ENCODE data around the gene OAS2. TPM values are rescaled to one million over a fixed set of nuclear protein-coding genes. Genes with fewer than 3 reads are reported as not detected.

The OAS2 gene
- total RNA-seq, 1 experiment from 2014 or later: 5.8 TPM

DNA sequence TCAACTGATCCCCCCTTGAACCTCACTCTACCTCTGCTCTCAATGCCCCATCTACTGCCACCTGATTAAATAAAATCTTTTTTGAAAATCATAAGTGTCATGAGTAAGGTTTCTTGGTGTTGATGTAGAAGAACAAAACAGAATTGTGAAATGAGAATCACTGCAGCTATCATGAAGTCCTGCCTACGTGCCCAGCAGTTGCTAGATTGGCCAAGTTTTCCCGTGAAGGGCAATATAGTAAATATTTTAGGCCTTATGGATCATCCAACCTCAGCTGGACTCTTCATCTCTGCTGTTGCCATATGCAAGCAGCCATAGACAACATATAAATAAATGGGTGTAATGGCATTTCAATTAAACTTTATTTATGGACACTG, 45.2 kb upstream of the OAS2 start:
- no TSS peak for BruUV-seq (replicated peaks)
- ChIA-PET POLR2A (ENCODE audit: unreplicated experiment) (no interaction called here), CTCF (no interaction called here)
- no peak overlapping the region for H3K27ac ChIP-seq (ENCODE audit: low read length)
- no peak overlapping the region for H3K4me3 ChIP-seq (ENCODE audit: low read length)
- H2AFZ ChIP-seq (ENCODE audit: low read length): no peak overlapping the region
- no peaks in the 10 kb centered on the region for H3K9me3 ChIP-seq (ENCODE audit: low read length)
- no peaks in the 10 kb centered on the region for H4K20me1 ChIP-seq (ENCODE audit: low read length)
- DNase-seq: no peak
- no peak for ATAC-seq
- no peaks in the 10 kb centered on the region for H3F3A ChIP-seq (ENCODE audit: low read length, unreplicated experiment)
- no peaks in the 10 kb centered on the region for H3K79me2 ChIP-seq (ENCODE audit: low read length)
- no peak overlapping the region for H3K9ac ChIP-seq (ENCODE audit: low read length)
- no peaks in the 10 kb centered on the region for H3K9me2 ChIP-seq (replicated peaks; ENCODE audit: low read length)
- intact Hi-C loops (cut with micrococcal nuclease): no loop called here
- no peaks in the 10 kb centered on the region for H3K27me3 ChIP-seq (ENCODE audit: low read length)
- H3K4me1 ChIP-seq (ENCODE audit: insufficient read depth, low read length): peaks cover 13% of the 10 kb centered on the region; the same call in 1 of the 2 replicates
- H3K36me3 ChIP-seq (ENCODE audit: low read depth, low read length): no peaks in the 10 kb centered on the region
- H3K4me2 ChIP-seq (ENCODE audit: low read length): no peak overlapping the region
- TF ChIP-seq, protein P1, sequence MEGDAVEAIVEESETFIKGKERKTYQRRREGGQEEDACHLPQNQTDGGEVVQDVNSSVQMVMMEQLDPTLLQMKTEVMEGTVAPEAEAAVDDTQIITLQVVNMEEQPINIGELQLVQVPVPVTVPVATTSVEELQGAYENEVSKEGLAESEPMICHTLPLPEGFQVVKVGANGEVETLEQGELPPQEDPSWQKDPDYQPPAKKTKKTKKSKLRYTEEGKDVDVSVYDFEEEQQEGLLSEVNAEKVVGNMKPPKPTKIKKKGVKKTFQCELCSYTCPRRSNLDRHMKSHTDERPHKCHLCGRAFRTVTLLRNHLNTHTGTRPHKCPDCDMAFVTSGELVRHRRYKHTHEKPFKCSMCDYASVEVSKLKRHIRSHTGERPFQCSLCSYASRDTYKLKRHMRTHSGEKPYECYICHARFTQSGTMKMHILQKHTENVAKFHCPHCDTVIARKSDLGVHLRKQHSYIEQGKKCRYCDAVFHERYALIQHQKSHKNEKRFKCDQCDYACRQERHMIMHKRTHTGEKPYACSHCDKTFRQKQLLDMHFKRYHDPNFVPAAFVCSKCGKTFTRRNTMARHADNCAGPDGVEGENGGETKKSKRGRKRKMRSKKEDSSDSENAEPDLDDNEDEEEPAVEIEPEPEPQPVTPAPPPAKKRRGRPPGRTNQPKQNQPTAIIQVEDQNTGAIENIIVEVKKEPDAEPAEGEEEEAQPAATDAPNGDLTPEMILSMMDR (conservative IDR thresholded peaks at IDR 0.05; ENCODE audit: low read depth, low read length): no peak
- TF ChIP-seq EZH2phosphoT487 (IDR thresholded peaks at IDR 0.05; ENCODE audit: borderline replicate concordance, low read length): no peak
- no peak for TF ChIP-seq EZH2 (IDR thresholded peaks at IDR 0.05; ENCODE audit: low read length, unreplicated experiment)

DNA sequence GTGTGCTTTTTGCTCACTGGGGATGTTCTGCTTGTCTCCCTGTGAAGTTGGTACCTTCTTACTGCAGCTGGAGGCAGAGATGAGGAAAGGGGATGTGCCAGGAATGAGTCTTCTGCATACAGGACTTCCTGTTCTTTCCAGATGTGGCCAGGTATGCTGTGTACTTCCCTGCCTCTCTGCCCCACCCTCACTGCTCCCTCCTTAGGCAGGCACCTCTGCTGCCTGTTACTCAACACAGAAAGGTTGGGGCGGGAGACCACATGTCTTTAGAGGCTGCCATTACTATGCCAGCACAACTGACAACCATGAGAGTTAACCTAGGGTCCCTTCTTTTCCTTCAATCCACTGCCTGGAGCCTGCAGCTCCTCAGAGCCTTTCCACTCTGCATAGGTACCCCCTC, 42.1 kb upstream of the OAS2 start:
- Histone ChIP-seq H3K36me3 (ENCODE audit: low read depth, low read length) (no peaks in the 10 kb centered on the region), H4K20me1 (ENCODE audit: low read length) (no peaks in the 10 kb centered on the region), H3K9me3 (ENCODE audit: low read length) (no peaks in the 10 kb centered on the region), H3K9ac (ENCODE audit: low read length) (no peak overlapping the region), H2AFZ (ENCODE audit: low read length) (no peak overlapping the region), H3K4me1 (ENCODE audit: insufficient read depth, low read length) (peaks cover 25% of the 10 kb centered on the region), H3K9me2 (replicated peaks; ENCODE audit: low read length) (no peaks in the 10 kb centered on the region), H3F3A (ENCODE audit: low read length, unreplicated experiment) (no peaks in the 10 kb centered on the region), H3K79me2 (ENCODE audit: low read length) (peaks cover 8% of the 10 kb centered on the region; the same call in 1 of the 2 replicates), H3K27ac (ENCODE audit: low read length) (no peak overlapping the region), H3K4me3 (ENCODE audit: low read length) (no peak overlapping the region), H3K27me3 (ENCODE audit: low read length) (no peaks in the 10 kb centered on the region), H3K4me2 (ENCODE audit: low read length) (no peak overlapping the region)
- DNase-seq (no peak), ATAC-seq (no peak)
- TF ChIP-seq EZH2 (IDR thresholded peaks at IDR 0.05; ENCODE audit: low read length, unreplicated experiment): no peak
- no peak for TF ChIP-seq EZH2phosphoT487 (IDR thresholded peaks at IDR 0.05; ENCODE audit: borderline replicate concordance, low read length)
- TF ChIP-seq, protein P1 (conservative IDR thresholded peaks at IDR 0.05; ENCODE audit: low read depth, low read length): no peak
- no TSS peak for BruUV-seq (replicated peaks)
- POLR2A ChIA-PET (ENCODE audit: unreplicated experiment): no interaction called here
- intact Hi-C loops (cut with micrococcal nuclease): loop anchor here (5.0 kb wide), 1 partner anchor 41 kb away; the partner anchor contains the start of gene OAS2
- CTCF ChIA-PET: no interaction called here

DNA sequence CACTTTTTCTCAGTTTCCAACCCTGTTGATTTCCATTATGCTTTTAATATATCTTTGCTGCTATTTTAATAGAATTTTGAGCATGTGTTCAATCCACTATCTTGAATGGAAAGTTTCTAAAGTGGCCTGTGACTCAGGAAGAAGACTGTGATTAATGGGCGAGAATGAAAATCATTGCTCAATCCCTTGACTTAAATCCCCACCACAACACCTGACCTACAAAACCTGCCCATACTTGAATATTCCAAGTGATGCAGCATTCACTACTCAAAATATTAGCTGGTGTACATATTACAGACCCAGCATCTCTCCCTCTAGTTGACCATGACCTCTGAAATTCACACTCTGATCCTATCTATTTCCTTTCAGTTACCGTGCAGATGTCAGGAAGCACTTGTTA, 41.4 kb upstream of the OAS2 start:
- ChIA-PET CTCF (no interaction called here), POLR2A (ENCODE audit: unreplicated experiment) (no interaction called here)
- H3K36me3 ChIP-seq (ENCODE audit: low read depth, low read length): no peaks in the 10 kb centered on the region
- H3K4me1 ChIP-seq (ENCODE audit: insufficient read depth, low read length): peaks cover 25% of the 10 kb centered on the region
- no peaks in the 10 kb centered on the region for H3K9me3 ChIP-seq (ENCODE audit: low read length)
- H3K27me3 ChIP-seq (ENCODE audit: low read length): no peaks in the 10 kb centered on the region
- H3K27ac ChIP-seq (ENCODE audit: low read length): no peak overlapping the region
- no peaks in the 10 kb centered on the region for H3F3A ChIP-seq (ENCODE audit: low read length, unreplicated experiment)
- H2AFZ ChIP-seq (ENCODE audit: low read length): no peak overlapping the region
- H3K9ac ChIP-seq (ENCODE audit: low read length): no peak overlapping the region
- no TSS peak for BruUV-seq (replicated peaks)
- DNase-seq (peak; percentile 42), ATAC-seq (no peak)
- H3K9me2 ChIP-seq (replicated peaks; ENCODE audit: low read length): no peaks in the 10 kb centered on the region
- intact Hi-C loops (cut with micrococcal nuclease): loop anchor here (5.0 kb wide), 1 partner anchor 40 kb away; the partner anchor contains the start of gene OAS2
- H4K20me1 ChIP-seq (ENCODE audit: low read length): no peaks in the 10 kb centered on the region
- H3K79me2 ChIP-seq (ENCODE audit: low read length): peaks cover 8% of the 10 kb centered on the region; the same call in 1 of the 2 replicates
- no peak overlapping the region for H3K4me3 ChIP-seq (ENCODE audit: low read length)
- TF ChIP-seq EZH2 (IDR thresholded peaks at IDR 0.05; ENCODE audit: low read length, unreplicated experiment) (no peak), EZH2phosphoT487 (IDR thresholded peaks at IDR 0.05; ENCODE audit: borderline replicate concordance, low read length) (no peak)
- TF ChIP-seq, protein P1 (conservative IDR thresholded peaks at IDR 0.05; ENCODE audit: low read depth, low read length): no peak
- no peak overlapping the region for H3K4me2 ChIP-seq (ENCODE audit: low read length)
